Spleen (tissue), 11 donors: ENCODE measurements around the gene PTN. TPM values are rescaled to one million over a fixed set of nuclear protein-coding genes. Genes with fewer than 3 reads are reported as not detected.
"Not testable (repeated sequence)": the region's sequence is repeated elsewhere in the genome, so short reads cannot be mapped to it uniquely, and the experiment has no call there.

Experiments used
- DNase-seq: peaks from one replicate; pipeline ENCODE4 v3.0.0-alpha.2; 2020
- H3K27ac ChIP-seq, 8 donors: fragments of 200-600 bp; sonication (generic) in 7 of 8; 1 replicate in 4 of 8; 2 replicates in 4 of 8; pipeline versions ENCODE4 v1.5.0 to v1.8.0; 2016 to 2021; ENCODE audit warnings: inconsistent platforms in 4 of 8, mild to moderate bottlenecking in 4 of 8, moderate library complexity in 1 of 8
- H3K27me3 ChIP-seq, 7 donors: fragments of 200-600 bp; sonication (generic) in 6 of 7; replicated peaks in 1 of 7; 1 replicate in 4 of 7; 2 replicates in 3 of 7; pipeline versions ENCODE4 v1.5.0 to v1.8.0; 2016 to 2021; ENCODE audit warnings: inconsistent platforms in 3 of 7, mild to moderate bottlenecking in 1 of 7
- H3K36me3 ChIP-seq, 6 donors: fragments of 200-600 bp; sonication (generic) in 5 of 6; 1 replicate in 4 of 6; 2 replicates in 2 of 6; pipeline versions ENCODE4 v1.5.0 to v1.8.0; 2016 to 2021; ENCODE audit warnings: inconsistent platforms in 2 of 6
- H3K4me1 ChIP-seq, 6 donors: fragments of 200-600 bp; sonication (generic) in 5 of 6; 1 replicate in 3 of 6; 2 replicates in 3 of 6; pipeline versions ENCODE4 v1.5.0 to v1.8.0; 2016 to 2021; ENCODE audit warnings: inconsistent platforms in 3 of 6
- H3K4me3 ChIP-seq, 8 donors: fragments of 200-600 bp; sonication (generic) in 7 of 8; 1 replicate in 4 of 8; 2 replicates in 4 of 8; pipeline versions ENCODE4 v1.5.0 to v1.8.0; 2016 to 2021; ENCODE audit warnings: inconsistent platforms in 4 of 8, mild to moderate bottlenecking in 4 of 8, moderate library complexity in 2 of 8
- H3K9me3 ChIP-seq, 8 donors: fragments of 200-600 bp; sonication (generic) in 7 of 8; 1 replicate in 4 of 8; 2 replicates in 4 of 8; pipeline versions ENCODE4 v1.5.0 to v1.8.0; 2016 to 2021; ENCODE audit warnings: inconsistent platforms in 4 of 8
- POLR2A ChIP-seq, 3 donors: fragments of 450-650 bp; IDR thresholded peaks; one replicate each; pipeline ENCODE4 v1.5.1; 2017; ENCODE audit warnings: antibody characterized with exemption in 3 of 3, mild to moderate bottlenecking in 1 of 3
- POLR2AphosphoS5 ChIP-seq, 3 donors: sonication (generic); formaldehyde crosslinking; IDR thresholded peaks; one replicate each; pipeline ENCODE4 v1.5.1; 2017; ENCODE audit warnings: antibody characterized with exemption in 3 of 3
- WGBS, 5 donors: extraction: QIAGEN DNeasy Blood & Tissue Kit in 3 of 5; methylation state at CpG; one replicate each; pipeline versions ENCODE4 v1.1.5 to v1.1.7; 2013 to 2018; 5-methylcytosine and 5-hydroxymethylcytosine counted together
- intact Hi-C: fragments of 100-400 bp; cut with DNase I; formaldehyde crosslinking; loops from one replicate; pipeline ENCODE4 v1.15.0; 2023; ENCODE audit warnings: low total_unique reads
- polyA plus RNA-seq, 3 donors: library from polyadenylated mRNA; stranded (reverse); fragments of 200-250 nt; gene quantifications; one replicate each; pipeline ENCODE4 v1.2.1, GENCODE V29; 2013
- total RNA-seq, 7 donors: library from RNA; depleted of rRNA in 3 of 7; stranded (reverse); fragments of >200 nt in 3 of 7; fragmentation: NEBNext Ultra II Directional in 4 of 7; extraction: Animal tissue kit (Norgen Biotek cat#: 25700) in 4 of 7; gene quantifications; one replicate each; pipeline versions ENCODE4 v1.1.0 to v1.2.1, GENCODE V29; 2016 to 2021
- TF ChIP-seq, protein P1 (sequence below), 11 experiments: fragments of 200-600 bp in 7 of 11; fragments of 450-650 bp in 4 of 11; sonication (generic) in 4 of 11; IDR thresholded peaks in 8 of 11; conservative IDR thresholded peaks in 3 of 11; 1 replicate in 7 of 11; 2 replicates in 4 of 11; pipeline versions ENCODE4 v1.4.0 to v1.8.0; 2016 to 2021; ENCODE audit warnings: antibody characterized with exemption in 11 of 11, inconsistent platforms in 4 of 11, mild to moderate bottlenecking in 1 of 11
- donor health status: healthy with polysubstance abuse.
- donor health status: DM: no; HTN: no; CAD: no; lungs with moderate emphysema.
- donor health status: DM: no; HTN: no; CAD: no.
- donor health status: Bipolar disorder and iron deficiency.
- donor health status: healthy.
- donor health status: DM: no; HTN: no; CAD: no.
- donor health status: DM: yes; HTN: yes; CAD: no.

PTN gene
- total and polyA plus RNA-seq, 10 donors = 2.1 to 21.1 (median 6.2) TPM

DNA sequence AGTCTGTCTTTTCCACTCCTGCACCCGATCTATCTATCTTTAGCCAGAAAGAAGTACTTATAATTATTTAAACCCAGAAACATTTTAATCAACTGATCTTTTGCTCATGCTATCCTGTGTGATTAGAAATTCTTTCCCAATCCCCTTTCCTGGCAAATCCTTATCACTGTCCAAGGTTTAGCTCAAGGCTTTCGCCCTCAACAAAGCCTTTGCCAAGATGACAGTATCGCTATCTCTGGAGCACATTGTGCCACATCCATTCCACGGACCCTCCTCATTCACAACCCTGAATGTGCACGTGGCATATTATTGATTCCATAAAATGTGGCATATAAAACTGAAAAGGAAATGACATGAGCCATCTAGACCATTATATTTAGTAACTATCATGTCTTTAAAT is 71.3 kb downstream of the PTN start:
- Histone ChIP-seq H3K4me3 (no peak overlapping the region), H3K9me3 (peaks cover 0 to 15% (median 0%) of the 10 kb centered on the region in 8 donors), H3K36me3 (no peaks in the 10 kb centered on the region), H3K27me3 (no peaks in the 10 kb centered on the region), H3K4me1 (no peaks in the 10 kb centered on the region), H3K27ac (no peak overlapping the region)
- DNase-seq = no peak
- intact Hi-C loops = no loop called here
- 71 to 87% (median 71%) methylated on average over 5 of the region's 5 CpGs for WGBS, 5 donors
- TF ChIP-seq, protein P1, sequence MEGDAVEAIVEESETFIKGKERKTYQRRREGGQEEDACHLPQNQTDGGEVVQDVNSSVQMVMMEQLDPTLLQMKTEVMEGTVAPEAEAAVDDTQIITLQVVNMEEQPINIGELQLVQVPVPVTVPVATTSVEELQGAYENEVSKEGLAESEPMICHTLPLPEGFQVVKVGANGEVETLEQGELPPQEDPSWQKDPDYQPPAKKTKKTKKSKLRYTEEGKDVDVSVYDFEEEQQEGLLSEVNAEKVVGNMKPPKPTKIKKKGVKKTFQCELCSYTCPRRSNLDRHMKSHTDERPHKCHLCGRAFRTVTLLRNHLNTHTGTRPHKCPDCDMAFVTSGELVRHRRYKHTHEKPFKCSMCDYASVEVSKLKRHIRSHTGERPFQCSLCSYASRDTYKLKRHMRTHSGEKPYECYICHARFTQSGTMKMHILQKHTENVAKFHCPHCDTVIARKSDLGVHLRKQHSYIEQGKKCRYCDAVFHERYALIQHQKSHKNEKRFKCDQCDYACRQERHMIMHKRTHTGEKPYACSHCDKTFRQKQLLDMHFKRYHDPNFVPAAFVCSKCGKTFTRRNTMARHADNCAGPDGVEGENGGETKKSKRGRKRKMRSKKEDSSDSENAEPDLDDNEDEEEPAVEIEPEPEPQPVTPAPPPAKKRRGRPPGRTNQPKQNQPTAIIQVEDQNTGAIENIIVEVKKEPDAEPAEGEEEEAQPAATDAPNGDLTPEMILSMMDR (IDR thresholded peaks at IDR 0.05 in 8 of 11, conservative IDR thresholded peaks at IDR 0.05 in 3 of 11) = no peak
- TF ChIP-seq POLR2AphosphoS5 (IDR thresholded peaks at IDR 0.05) = no peak
- TF ChIP-seq POLR2A (IDR thresholded peaks at IDR 0.05) = no peak

GRCh38 chr7:137269240-137269639 is 74.3 kb downstream of the PTN start:
- WGBS, 5 donors = 80 to 89% (median 85%) methylated on average over 2 of the region's 2 CpGs
- Histone ChIP-seq H3K9me3 (peaks cover 0 to 15% (median 0%) of the 10 kb centered on the region in 8 donors), H3K27ac (no peak overlapping the region), H3K4me1 (no peaks in the 10 kb centered on the region), H3K27me3 (no peaks in the 10 kb centered on the region), H3K4me3 (no peak overlapping the region), H3K36me3 (no peaks in the 10 kb centered on the region)
- intact Hi-C loops = no loop called here
- TF ChIP-seq, protein P1 (IDR thresholded peaks at IDR 0.05 in 8 of 11, conservative IDR thresholded peaks at IDR 0.05 in 3 of 11) = no peak
- TF ChIP-seq POLR2AphosphoS5 (IDR thresholded peaks at IDR 0.05) = no peak
- no peak for TF ChIP-seq POLR2A (IDR thresholded peaks at IDR 0.05)
- DNase-seq = no peak

- WGBS, 5 donors = 91 to 94% (median 93%) methylated on average over 34 of the region's 34 CpGs
- peaks cover 0 to 23% (median 6%) of the 10 kb centered on the region in 8 donors for H3K9me3 ChIP-seq
- H3K27me3 ChIP-seq, H3K27ac ChIP-seq, intact Hi-C loops, H3K4me1 ChIP-seq, H3K36me3 ChIP-seq, H3K4me3 ChIP-seq, DNase-seq: not testable (repeated sequence)
Observed at GRCh38 chr7:137268001-137268865, 75.3 kb downstream of the PTN start.

- Histone ChIP-seq H3K27ac (no peak overlapping the region), H3K4me3 (no peak overlapping the region), H3K27me3 (no peaks in the 10 kb centered on the region), H3K4me1 (no peaks in the 10 kb centered on the region), H3K9me3 (peaks cover 0 to 32% (median 15%) of the 10 kb centered on the region in 8 donors), H3K36me3 (no peaks in the 10 kb centered on the region)
- WGBS, 5 donors = 66 to 81% (median 78%) methylated on average over 4 of the region's 4 CpGs
- DNase-seq = no peak
- intact Hi-C loops = no loop called here
- no peak for TF ChIP-seq POLR2A (IDR thresholded peaks at IDR 0.05)
- no peak for TF ChIP-seq POLR2AphosphoS5 (IDR thresholded peaks at IDR 0.05)
- TF ChIP-seq, protein P1 (IDR thresholded peaks at IDR 0.05 in 8 of 11, conservative IDR thresholded peaks at IDR 0.05 in 3 of 11) = no peak
Observed at GRCh38 chr7:137266764-137267163, 76.8 kb downstream of the PTN start.

DNA sequence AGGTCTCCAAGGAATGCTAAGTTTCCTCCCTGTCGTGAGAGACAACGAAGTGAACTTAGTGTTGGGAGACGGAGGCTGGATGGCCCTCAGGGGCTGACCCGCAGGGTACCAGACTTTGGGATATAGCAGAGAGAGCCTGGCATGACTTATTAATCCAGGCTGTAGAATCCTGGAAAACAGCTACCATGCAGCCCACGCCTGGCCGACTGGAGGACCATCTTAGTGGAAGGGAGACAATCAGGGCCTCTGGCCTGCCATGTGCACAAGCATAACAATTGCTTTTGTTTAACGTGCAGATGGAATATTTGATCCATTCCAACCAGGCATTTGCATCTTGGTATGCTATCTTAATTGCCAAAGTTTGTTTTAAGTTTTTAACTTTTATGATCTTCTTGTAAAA is 78.1 kb downstream of the PTN start:
- H3K4me1 ChIP-seq, H3K27me3 ChIP-seq, DNase-seq, H3K27ac ChIP-seq, H3K4me3 ChIP-seq, intact Hi-C loops, H3K36me3 ChIP-seq: not testable (repeated sequence)
- WGBS, 5 donors = 72 to 97% (median 88%) methylated on average over 7 of the region's 7 CpGs
- peaks cover 0 to 35% (median 15%) of the 10 kb centered on the region in 8 donors for H3K9me3 ChIP-seq
